Neural progenitor cell (in vitro differentiated cells): ENCODE results near the gene PROX2. TPM values are rescaled to one million over a fixed set of nuclear protein-coding genes. Genes with fewer than 3 reads are reported as not detected.

Experiments used
- DNase-seq: peaks from one replicate; pipeline ENCODE4 v3.0.0-alpha.2; 2016; ENCODE audit warnings: low spot score
- H2AFZ ChIP-seq: fragments of 200-600 bp; sonication (generic); replicated peaks from 2 replicates; pipeline ENCODE4 v1.6.1; 2016; ENCODE audit warnings: antibody characterized with exemption
- H3F3A ChIP-seq: fragments of 200-600 bp; sonication (generic); 2 replicates; pipeline ENCODE4 v1.6.1; 2016; ENCODE audit warnings: antibody characterized with exemption, low read depth
- H3K27ac ChIP-seq: fragments of 200-600 bp; sonication (generic); 2 replicates; pipeline ENCODE4 v1.5.1; 2016; ENCODE audit warnings: mild to moderate bottlenecking
- H3K27me3 ChIP-seq: fragments of 200-600 bp; sonication (generic); 2 replicates; pipeline ENCODE4 v1.6.1; 2016; ENCODE audit warnings: mild to moderate bottlenecking, moderate library complexity
- H3K36me3 ChIP-seq: fragments of 200-600 bp; sonication (generic); 2 replicates; pipeline ENCODE4 v1.5.1; 2016
- H3K4me1 ChIP-seq: fragments of 200-600 bp; sonication (generic); 2 replicates; pipeline ENCODE4 v1.6.1; 2016; ENCODE audit warnings: mixed run types
- H3K4me2 ChIP-seq: fragments of 200-600 bp; sonication (generic); 2 replicates; pipeline ENCODE4 v1.6.1; 2016
- H3K4me3 ChIP-seq: fragments of 200-600 bp; sonication (generic); 2 replicates; pipeline ENCODE4 v1.5.1; 2016
- H3K79me2 ChIP-seq: fragments of 200-600 bp; sonication (generic); 2 replicates; pipeline ENCODE4 v1.6.1; 2016; ENCODE audit warnings: low read depth
- H3K9ac ChIP-seq: fragments of 200-600 bp; sonication (generic); 2 replicates; pipeline ENCODE4 v1.6.1; 2016
- H3K9me3 ChIP-seq: fragments of 200-600 bp; sonication (generic); 2 replicates; pipeline ENCODE4 v1.5.1; 2016; ENCODE audit warnings: low read depth
- H4K20me1 ChIP-seq: fragments of 200-600 bp; sonication (generic); 2 replicates; pipeline ENCODE4 v1.6.1; 2016; ENCODE audit warnings: low read depth
- H3K27ac Mint-ChIP-seq: 3 replicates; pipeline ENCODE4 v1.8.0; 2021; ENCODE audit warnings: mixed read lengths
- H3K27me3 Mint-ChIP-seq: 2 replicates; pipeline ENCODE4 v1.8.0; 2022; ENCODE audit warnings: low read depth, mild to moderate bottlenecking, inconsistent platforms, moderate library complexity, mixed read lengths; ENCODE audit not compliant: insufficient read depth
- H3K36me3 Mint-ChIP-seq: 3 replicates; pipeline ENCODE4 v1.8.0; 2021; ENCODE audit warnings: mixed read lengths
- H3K4me1 Mint-ChIP-seq: 3 replicates; pipeline ENCODE4 v1.8.0; 2021; ENCODE audit warnings: mixed read lengths
- H3K4me3 Mint-ChIP-seq: 3 replicates; pipeline ENCODE4 v1.8.0; 2021; ENCODE audit warnings: mild to moderate bottlenecking, moderate library complexity, mixed read lengths
- H3K9me3 Mint-ChIP-seq: 3 replicates; pipeline ENCODE4 v1.8.0; 2020; ENCODE audit warnings: mixed read lengths
- CTCF ChIP-seq: fragments of 200-600 bp; sonication (generic); IDR thresholded peaks from 2 replicates; pipeline ENCODE4 v1.5.1; 2017; ENCODE audit warnings: antibody characterized with exemption, mild to moderate bottlenecking
- EZH2 ChIP-seq: fragments of 200-600 bp; sonication (generic); IDR thresholded peaks from 2 replicates; pipeline ENCODE4 v1.6.1; 2017; ENCODE audit warnings: antibody characterized with exemption, mild to moderate bottlenecking, moderate library complexity
- EZH2phosphoT487 ChIP-seq: fragments of 200-600 bp; sonication (generic); IDR thresholded peaks from 2 replicates; pipeline ENCODE4 v1.6.1; 2017; ENCODE audit warnings: antibody characterized with exemption
- total RNA-seq: library from RNA; depleted of rRNA; stranded (reverse); fragments of >200 nt; gene quantifications from 2 replicates; pipeline ENCODE4 v1.2.3, GENCODE V29; 2015; ENCODE audit warnings: low replicate concordance

Gene PROX2
- total RNA-seq, 1 donor from 2014 or later = not detected

- Histone ChIP-seq H3K27me3 (no peaks in the 10 kb centered on the region), H3F3A (peaks cover 34% of the 10 kb centered on the region), H3K79me2 (peaks cover 56% of the 10 kb centered on the region), H2AFZ (peak overlapping the region; percentile 94), H3K9me3 (no peaks in the 10 kb centered on the region), H3K9ac (peak overlapping the region; percentile 84), H3K4me3 (peak overlapping the region; percentile 97), H3K4me1 (peaks cover 30% of the 10 kb centered on the region), H4K20me1 (peaks cover 54% of the 10 kb centered on the region), H3K36me3 (no peaks in the 10 kb centered on the region), H3K27ac (no peak overlapping the region), H3K4me2 (peak overlapping the region; percentile 99)
- H3K36me3 Mint-ChIP-seq = peaks cover 8% of the 10 kb centered on the region
- H3K27ac Mint-ChIP-seq = peak overlapping the region; percentile 99
- H3K9me3 Mint-ChIP-seq = no peaks in the 10 kb centered on the region
- peaks cover 44% of the 10 kb centered on the region for H3K4me1 Mint-ChIP-seq
- peaks cover 7% of the 10 kb centered on the region for H3K27me3 Mint-ChIP-seq
- H3K4me3 Mint-ChIP-seq = peak overlapping the region; percentile 98
- TF ChIP-seq EZH2 (peak; percentile 50), CTCF (no peak)
- peak; percentile 65 for DNase-seq
Measured at GRCh38 chr14:74882103-74882920, 6.4 kb upstream of the PROX2 start.

- DNase-seq = peak; percentile 93
- H3K4me3 Mint-ChIP-seq = peak within 1 kb of the TSS; percentile 98
- peaks cover 32% of the 10 kb centered on the region for H3F3A ChIP-seq
- H2AFZ ChIP-seq = peak within 1 kb of the TSS; percentile 94
- no peaks in the 10 kb centered on the region for H3K36me3 ChIP-seq
- H3K27me3 ChIP-seq = no peaks in the 10 kb centered on the region
- peak within 1 kb of the TSS; percentile 99 for H3K27ac Mint-ChIP-seq
- H3K36me3 Mint-ChIP-seq = peaks cover 8% of the 10 kb centered on the region
- H3K79me2 ChIP-seq = peaks cover 48% of the 10 kb centered on the region
- peak within 1 kb of the TSS; percentile 97 for H3K4me3 ChIP-seq
- H3K4me2 ChIP-seq = peak within 1 kb of the TSS; percentile 99
- H3K27ac ChIP-seq = no peak within 1 kb of the TSS
- peaks cover 30% of the 10 kb centered on the region for H3K4me1 ChIP-seq
- peaks cover 7% of the 10 kb centered on the region for H3K27me3 Mint-ChIP-seq
- H3K9me3 ChIP-seq = no peaks in the 10 kb centered on the region
- TF ChIP-seq EZH2 = no peak
- no peak for TF ChIP-seq CTCF
- no peak for TF ChIP-seq EZH2phosphoT487
- peak within 1 kb of the TSS; percentile 84 for H3K9ac ChIP-seq
- no peaks in the 10 kb centered on the region for H3K9me3 Mint-ChIP-seq
- peaks cover 46% of the 10 kb centered on the region for H4K20me1 ChIP-seq
- peaks cover 44% of the 10 kb centered on the region for H3K4me1 Mint-ChIP-seq
Measured at GRCh38 chr14:74881431-74882102, 5.6 kb upstream of the PROX2 start, which contains the start of gene DLST. Gene DLST, plus strand, starts transcription at chr14:74881916. Its CDS starts 38 bp downstream, at chr14:74881954.

GRCh38 chr14:74879427-74880182 lies 3.7 kb upstream of the PROX2 start:
- Histone ChIP-seq H3K4me2 (no peak overlapping the region), H3K79me2 (peaks cover 29% of the 10 kb centered on the region), H2AFZ (no peak overlapping the region), H3K4me3 (no peak overlapping the region), H3K27ac (no peak overlapping the region), H3F3A (peaks cover 13% of the 10 kb centered on the region), H3K9me3 (no peaks in the 10 kb centered on the region), H4K20me1 (peaks cover 27% of the 10 kb centered on the region), H3K36me3 (no peaks in the 10 kb centered on the region), H3K4me1 (peaks cover 14% of the 10 kb centered on the region), H3K9ac (no peak overlapping the region), H3K27me3 (no peaks in the 10 kb centered on the region)
- peaks cover 4% of the 10 kb centered on the region for H3K36me3 Mint-ChIP-seq
- H3K27me3 Mint-ChIP-seq = peaks cover 7% of the 10 kb centered on the region
- peak overlapping the region; percentile 16 for H3K4me3 Mint-ChIP-seq
- no peak for TF ChIP-seq EZH2
- no peak for TF ChIP-seq EZH2phosphoT487
- no peak for TF ChIP-seq CTCF
- peak; percentile 10 for DNase-seq
- peaks cover 38% of the 10 kb centered on the region for H3K4me1 Mint-ChIP-seq
- H3K27ac Mint-ChIP-seq = no peak overlapping the region
- H3K9me3 Mint-ChIP-seq = no peaks in the 10 kb centered on the region
